ENCODE measurements around the gene C6orf132. TPM values are rescaled to one million over a fixed set of nuclear protein-coding genes. Genes with fewer than 3 reads are reported as not detected.

The C6orf132 gene
- total RNA-seq, 2 donors from 2014 or later, result 49.7 to 66.2 TPM

GRCh38 chr6:42099340-42100028 lies 42.9 kb downstream of the C6orf132 start:
- ATAC-seq (peak; percentile 69), DNase-seq (peak; percentile 79 to 88)
- intact Hi-C loops (cut with DNase I, micrococcal nuclease), result no loop called here

DNA sequence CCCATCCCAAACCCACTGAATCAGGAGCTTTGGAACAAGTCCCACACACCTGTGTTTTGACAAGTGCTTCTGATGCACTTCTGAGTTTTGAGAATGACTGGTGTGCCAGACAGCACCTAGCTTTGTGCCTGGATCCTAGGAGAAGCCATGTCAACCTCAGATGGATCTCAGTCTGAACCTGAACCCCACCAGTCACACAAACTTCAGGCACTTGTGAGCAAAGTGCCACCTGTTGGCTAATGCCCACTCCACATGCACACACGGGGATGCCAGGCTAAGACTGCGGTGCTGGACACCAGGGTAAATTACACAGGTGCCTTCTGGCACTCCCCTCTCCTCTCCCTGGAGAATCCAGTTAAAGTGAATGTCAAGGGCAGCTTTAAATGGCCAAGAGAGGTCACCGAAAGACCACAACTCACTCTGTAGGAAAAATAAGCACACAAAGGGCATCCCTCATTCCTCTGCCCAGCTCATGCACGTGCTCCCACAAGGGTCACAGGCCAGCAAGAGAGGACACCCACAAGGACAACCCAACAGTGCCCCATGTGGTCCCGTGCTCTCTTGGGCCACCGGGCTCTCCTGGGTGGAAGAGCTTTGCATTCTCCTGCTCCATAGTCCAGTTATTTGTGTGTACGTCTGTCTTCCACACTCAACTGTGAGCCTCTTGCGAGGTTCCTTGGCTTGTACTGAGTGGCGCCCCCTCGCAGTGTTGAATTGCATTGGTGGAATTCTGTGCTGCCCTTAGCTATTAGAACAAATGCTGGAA lies 46.5 kb downstream of the C6orf132 start:
- no peak for ATAC-seq
- intact Hi-C loops (cut with DNase I, micrococcal nuclease), result no loop called here
- no peak for DNase-seq

DNA sequence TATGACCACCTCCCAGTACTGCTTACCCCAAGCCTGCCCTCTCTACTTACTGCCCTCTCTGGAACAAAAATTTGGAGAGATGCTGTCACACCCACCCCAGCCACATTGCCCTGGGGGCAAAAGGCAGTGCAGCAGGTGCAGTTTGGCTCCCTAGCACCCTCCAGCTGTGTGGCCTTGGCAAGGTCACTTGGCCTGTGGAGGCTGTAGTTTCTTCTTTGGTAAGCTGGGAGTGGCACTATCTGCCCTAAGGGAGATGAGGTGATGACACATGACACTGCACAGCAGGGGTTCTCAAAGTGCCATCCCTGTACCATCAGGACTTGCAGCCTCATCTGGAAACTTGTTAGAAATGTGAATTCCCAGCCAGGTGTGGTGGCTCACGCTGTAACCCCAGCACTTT lies 47.3 kb downstream of the C6orf132 start:
- intact Hi-C loops (cut with DNase I, micrococcal nuclease), result no loop called here
- ATAC-seq (no peak), DNase-seq (no peak)

DNA sequence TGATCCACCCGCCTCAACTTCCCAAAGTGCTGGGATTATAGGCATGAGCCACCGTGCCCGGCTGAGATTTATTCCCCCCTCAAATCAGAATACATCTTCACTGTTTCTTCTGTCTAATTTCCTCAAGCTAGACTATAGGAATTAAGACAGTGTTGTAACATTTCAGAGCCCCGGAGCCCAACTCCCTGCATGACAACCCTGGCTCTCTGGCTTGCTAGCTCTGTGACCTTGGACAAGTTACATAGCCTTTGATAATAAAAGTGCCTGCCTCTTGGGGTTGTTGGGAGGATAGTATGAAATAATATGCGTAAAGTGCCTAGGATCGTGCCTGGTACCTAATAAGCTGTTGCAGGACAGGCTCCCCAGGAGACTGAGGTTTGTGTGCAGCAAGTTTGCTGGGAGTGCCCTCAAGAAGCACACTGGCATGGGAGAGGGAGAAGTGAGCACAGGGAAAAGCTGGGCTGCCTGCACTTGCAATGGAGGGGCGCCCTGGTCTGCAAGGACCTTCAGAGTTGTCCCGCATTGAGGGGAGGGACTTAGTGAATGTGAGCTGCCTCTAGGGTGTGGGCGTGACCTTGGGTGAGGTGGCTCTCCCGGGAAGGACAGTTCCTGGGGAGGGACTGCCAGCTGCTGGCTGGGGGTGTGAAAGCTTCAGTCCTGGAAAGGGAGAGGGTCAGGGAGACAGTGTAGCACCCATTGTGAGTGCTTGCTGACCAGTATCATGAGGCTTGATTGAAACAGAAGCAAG lies 48.7 kb downstream of the C6orf132 start:
- ATAC-seq (peak; percentile 76), DNase-seq (peak; percentile 58 to 59)
- intact Hi-C loops (cut with DNase I, micrococcal nuclease), result no loop called here

DNA sequence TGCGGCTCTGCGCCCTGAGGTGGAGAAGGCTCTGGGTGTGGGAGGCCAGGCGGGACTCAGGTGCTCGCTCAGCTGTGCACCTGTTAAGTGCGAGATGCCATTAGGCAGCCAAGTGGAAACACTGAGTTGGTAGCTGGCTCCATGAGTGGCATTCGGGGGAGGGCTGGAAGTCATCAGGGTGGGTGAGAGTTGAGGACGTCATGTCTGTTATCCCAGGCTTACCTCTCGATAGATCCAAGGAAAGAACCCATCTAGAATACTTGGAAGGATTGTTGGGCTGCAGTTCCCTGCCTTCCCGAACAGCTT lies 50.7 kb downstream of the C6orf132 start:
- ATAC-seq (no peak), DNase-seq (no peak)
- intact Hi-C loops (cut with DNase I, micrococcal nuclease), result no loop called here

DNA sequence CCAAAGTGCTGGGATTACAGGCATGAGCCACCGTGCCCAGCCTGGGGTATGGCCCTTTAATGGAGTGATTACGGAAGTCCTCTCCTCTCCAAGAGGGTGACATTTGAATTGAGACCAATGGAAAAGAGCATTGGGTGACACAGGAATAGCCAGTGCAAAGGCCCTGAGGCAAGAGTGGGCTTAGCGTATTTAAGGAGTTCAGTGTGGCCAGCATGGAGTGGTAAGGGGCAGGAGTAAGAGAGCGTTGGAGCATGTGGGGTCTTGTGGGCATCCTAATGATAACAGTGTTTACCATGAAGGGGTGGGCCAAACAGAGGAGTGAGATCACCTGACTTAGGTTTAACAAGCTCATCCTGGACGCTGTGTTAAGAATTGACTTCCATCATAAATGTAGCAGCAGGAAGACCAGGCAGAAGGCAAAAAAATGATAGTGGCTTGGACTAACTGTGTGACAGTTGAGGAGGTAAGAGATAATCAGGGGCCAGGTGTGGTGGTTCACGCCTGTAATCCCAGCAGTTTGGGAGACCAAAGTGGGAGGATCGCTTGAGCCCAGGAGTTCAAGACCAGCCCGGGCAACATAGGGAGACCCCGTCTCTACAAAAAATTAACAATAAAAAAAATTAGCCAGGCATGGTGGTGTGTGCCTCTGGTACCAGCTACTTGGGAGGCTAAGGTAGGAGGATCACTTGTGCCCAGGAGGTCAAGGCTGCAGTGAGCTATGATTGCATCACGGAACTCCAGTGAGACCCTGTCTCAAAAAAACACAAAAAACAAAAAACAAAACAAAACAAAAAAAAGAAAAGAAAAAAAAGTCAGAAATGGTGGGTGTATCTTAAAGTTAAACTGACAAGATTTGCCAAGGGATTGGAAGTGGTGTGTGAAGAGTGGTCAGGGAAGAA lies 51.4 kb downstream of the C6orf132 start:
- intact Hi-C loops (cut with DNase I, micrococcal nuclease), result no loop called here
- DNase-seq, result no peak
- no peak for ATAC-seq

DNA sequence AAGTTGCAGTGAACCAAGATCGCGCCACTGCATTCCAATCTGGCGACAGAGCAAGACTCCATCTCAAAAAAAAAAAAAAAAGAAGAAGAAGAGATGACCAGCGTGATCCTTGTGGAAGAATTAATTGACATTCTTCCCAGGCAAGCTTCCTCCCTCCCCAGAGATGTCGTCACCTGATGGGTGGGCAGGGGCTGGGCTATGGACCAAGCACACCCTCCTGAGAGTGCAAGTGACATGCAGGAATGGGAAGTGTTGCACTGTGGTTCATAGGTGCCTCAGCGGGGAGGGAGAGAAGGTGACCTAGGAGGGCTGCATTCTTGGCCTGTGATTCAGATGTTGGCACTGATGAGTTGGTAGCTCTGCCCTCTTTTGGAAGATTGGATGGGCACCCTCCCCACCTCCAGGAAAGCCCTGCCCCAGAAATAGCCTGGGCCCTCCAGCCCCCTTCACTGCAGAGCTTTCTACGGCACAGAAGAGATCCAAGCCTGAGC lies 54.3 kb downstream of the C6orf132 start:
- no peak for ATAC-seq
- DNase-seq, result no peak
- intact Hi-C loops (cut with DNase I, micrococcal nuclease), result no loop called here

GRCh38 chr6:42086046-42087035 lies 56.1 kb downstream of the C6orf132 start:
- DNase-seq, result no peak

DNA sequence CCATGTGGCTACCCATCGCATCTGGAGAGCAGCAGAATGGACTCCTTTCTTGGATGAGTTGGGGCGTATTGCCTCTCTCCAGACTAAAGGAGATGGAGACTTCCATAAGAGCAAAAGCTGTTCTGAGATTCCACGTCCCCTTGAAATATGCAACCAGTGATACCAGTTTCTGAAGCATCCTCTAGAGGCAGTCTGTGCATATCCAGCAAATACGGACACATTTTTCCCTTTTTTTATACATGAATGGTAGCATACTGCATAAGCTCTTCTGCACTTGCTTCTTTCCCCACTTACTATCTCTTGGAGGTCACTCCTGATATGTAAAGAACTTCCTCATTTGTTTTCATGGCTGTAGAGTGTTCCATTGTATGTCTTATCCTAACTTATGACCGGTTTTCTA lies 57.5 kb downstream of the C6orf132 start:
- DNase-seq, result no peak
- no peak for ATAC-seq
- intact Hi-C loops (cut with DNase I, micrococcal nuclease), result no loop called here

More at GRCh38 chr6:42086046-42087035, 56.1 kb downstream of the C6orf132 start:
- peak; percentile 42 for ATAC-seq
- intact Hi-C loops (cut with DNase I, micrococcal nuclease), result no loop called here

DNA sequence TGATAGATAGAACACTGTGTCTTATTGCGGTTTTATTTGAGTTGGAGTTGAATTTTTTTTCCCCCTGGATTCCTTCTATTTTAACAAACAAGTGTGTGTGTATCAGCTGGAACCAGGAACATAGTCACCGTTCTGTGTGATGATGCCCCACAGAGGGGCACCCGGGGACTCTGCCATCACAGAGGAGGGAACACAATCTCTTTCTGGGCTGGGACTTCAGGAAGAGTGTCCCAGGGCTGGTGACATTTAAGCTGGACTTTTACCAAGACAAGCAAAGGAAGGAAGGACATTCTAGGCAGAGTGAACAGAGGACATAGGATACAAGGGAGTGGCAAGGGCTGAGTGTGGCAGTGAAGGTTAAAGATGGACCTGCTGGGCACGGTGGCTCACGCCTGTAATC lies 58.9 kb downstream of the C6orf132 start:
- intact Hi-C loops (cut with DNase I, micrococcal nuclease), result no loop called here
- ATAC-seq (peak; percentile 44), DNase-seq (no peak)

DNA sequence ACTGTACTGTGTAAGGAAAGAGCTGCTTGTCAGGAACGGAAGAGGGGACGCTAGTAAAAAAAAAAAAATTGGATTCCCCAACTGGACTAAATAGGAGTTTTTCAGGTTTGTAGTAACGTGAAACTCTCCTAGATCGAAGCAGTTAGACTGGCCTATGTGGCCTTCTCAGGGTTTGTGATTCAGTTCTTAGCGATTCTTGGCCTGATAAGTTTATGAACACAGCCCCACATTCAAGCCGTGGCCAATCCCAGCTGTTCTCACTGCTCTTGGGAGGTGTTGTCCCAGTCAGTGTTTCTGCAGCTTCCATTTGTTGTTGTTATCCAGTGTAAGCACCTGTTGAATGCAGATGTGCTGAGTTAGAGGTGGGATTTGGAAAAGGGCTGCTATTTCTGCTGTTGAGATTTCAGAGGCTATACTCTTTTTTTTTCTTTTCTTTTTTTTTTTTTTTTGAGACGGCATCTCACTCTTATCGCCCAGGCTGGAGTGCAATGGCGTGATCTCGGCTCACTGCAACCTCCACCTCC lies 62.4 kb downstream of the C6orf132 start:
- no peak for ATAC-seq
- intact Hi-C loops (cut with DNase I, micrococcal nuclease), result loop anchor here in 1 of 2 donors (10.0 kb wide), 1 partner anchor 85 kb away; no protein-coding TSS in a partner anchor
- DNase-seq, result no peak

DNA sequence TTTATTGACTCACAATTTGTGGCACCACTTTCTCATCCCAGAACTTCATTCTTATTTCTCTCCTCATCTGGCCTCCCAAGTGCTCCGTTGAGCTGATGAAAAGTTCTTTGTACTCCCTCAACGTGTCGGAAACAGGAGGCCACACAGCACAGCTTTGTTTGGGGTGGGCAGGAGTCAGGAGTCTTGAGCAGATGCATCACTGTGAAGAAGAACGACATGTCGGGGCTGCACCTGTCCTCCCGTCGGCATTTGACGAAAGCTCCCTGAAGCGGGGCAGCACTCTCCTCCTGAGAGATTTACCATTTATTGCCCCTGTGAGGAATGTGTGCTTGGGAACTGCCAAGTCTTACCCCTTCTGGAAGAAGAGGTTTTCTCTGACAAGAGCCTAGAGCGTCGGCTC lies 64.0 kb downstream of the C6orf132 start:
- intact Hi-C loops (cut with DNase I, micrococcal nuclease), result loop anchor here in 1 of 2 donors (10.0 kb wide), 1 partner anchor 86 kb away; no protein-coding TSS in a partner anchor
- DNase-seq (no peak), ATAC-seq (no peak)

DNA sequence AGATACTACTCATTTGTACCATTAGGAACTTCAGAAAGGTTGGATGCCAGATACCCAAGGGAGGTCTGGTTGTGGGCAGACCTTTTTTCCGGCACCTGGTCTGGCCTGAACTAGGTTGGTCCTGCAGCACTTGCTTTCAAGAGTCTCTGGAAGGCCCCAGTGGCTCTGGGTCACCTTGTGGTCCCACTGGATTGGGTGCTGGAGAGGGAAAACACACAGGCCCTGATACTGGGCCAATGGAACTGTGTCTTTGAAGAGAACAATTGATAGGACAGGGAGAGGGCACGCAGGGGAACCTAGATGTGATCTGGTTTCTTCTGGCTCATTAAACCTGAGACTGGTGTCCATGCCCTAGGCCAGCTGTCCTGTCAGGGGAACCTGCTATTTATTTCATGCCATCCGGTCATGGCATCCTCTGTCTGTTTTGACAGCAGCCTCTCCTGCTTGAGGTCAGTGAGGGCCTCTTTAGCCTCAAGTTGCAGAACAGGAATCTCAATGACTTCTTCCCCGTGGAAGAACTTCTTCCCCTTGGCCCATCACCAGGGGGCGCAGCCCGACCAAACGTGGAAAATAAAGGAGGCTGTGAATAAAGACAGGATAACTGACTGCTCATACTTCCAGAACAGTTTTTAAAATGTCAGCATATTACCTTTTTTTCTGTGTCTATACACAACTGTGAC lies 67.1 kb downstream of the C6orf132 start:
- intact Hi-C loops (cut with DNase I, micrococcal nuclease), result loop anchor here (2.0 to 10.0 kb wide), 2 partner anchors 90 to 92 kb away; no protein-coding TSS in a partner anchor
- peak; percentile 53 to 89 for DNase-seq
- ATAC-seq, result peak; percentile 89

GRCh38 chr6:42073287-42073686 lies 69.1 kb downstream of the C6orf132 start:
- no peak for ATAC-seq
- intact Hi-C loops (cut with DNase I, micrococcal nuclease), result loop anchor here in 1 of 2 donors (10.0 kb wide), 1 partner anchor 92 kb away; no protein-coding TSS in a partner anchor
- DNase-seq, result no peak

DNA sequence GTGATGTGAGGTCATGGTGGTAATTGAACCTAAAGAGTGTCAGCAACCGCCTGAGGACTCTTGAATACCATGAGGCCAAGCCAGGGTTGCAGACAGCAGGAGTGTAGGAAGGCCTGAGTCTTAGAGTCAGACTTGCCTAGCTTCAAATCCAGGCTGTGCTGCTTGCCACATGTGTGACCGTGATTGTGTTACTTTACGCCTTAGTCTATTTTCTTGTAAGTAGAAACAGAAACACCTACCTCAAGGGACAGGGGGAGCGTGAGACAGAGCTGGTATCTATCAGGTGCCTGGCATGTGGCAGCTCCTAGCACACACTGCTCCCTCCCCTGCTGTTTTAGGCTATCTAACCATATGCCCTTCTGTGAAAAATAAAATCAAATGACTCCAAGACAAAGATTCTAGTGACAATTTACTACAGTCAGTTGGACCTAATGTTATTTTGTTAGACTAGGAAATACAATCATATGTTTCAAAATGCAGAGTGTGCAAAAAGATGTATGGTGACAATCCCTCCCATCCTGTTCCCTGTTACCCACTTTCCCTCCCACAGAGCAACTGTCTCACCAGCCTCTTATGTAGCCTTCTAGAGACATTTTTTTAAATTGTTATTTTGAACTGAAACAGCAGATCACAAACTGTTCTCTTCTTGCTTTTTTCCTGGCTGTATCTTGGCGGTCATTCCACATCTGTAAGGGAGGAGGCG lies 70.4 kb downstream of the C6orf132 start:
- no peak for DNase-seq
- intact Hi-C loops (cut with DNase I, micrococcal nuclease), result loop anchor here in 1 of 2 donors (10.0 kb wide), 1 partner anchor 93 kb away; no protein-coding TSS in a partner anchor
- ATAC-seq, result no peak

Data from left colon (tissue), 2 donors.